Esophagus squamous epithelium (tissue), 4 donors: ENCODE data around the gene CMTM2.
"Not testable (repeated sequence)": the region's sequence is repeated elsewhere in the genome, so short reads cannot be mapped to it uniquely, and the experiment has no call there.

Experiments used
- CTCF ChIP-seq, 6 experiments: fragments of 450-650 bp in 4 of 6; fragments of 200-600 bp in 2 of 6; sonication (generic) in 2 of 6; IDR thresholded peaks; one replicate each; pipeline ENCODE4 v1.5.1; 2016 to 2019; ENCODE audit warnings: antibody characterized with exemption in 6 of 6, mild to moderate bottlenecking in 4 of 6, moderate library complexity in 4 of 6
- POLR2A ChIP-seq, 4 donors: fragments of 450-650 bp; IDR thresholded peaks; one replicate each; pipeline ENCODE4 v1.6.1; 2017; ENCODE audit warnings: antibody characterized with exemption in 4 of 4, mild to moderate bottlenecking in 4 of 4, moderate library complexity in 3 of 4

GRCh38 chr16:66630561-66631260 is 51.4 kb downstream of the CMTM2 start:
- not testable (repeated sequence) for TF ChIP-seq CTCF, POLR2A (IDR thresholded peaks at IDR 0.05)
